Measurements from ENCODE around the gene RPS13.
"Not testable (repeated sequence)": the region's sequence is repeated elsewhere in the genome, so short reads cannot be mapped to it uniquely, and the experiment has no call there.

The RPS13 gene

GRCh38 chr11:17102462-17102861 is 25.0 kb upstream of the RPS13 start:
- no peak overlapping the region for H3K4me3 ChIP-seq (ENCODE audit: low read depth, low read length)
- TF ChIP-seq POLR2A (IDR thresholded peaks at IDR 0.05; ENCODE audit: extremely low read depth, insufficient read length) (no peak), MAX (IDR thresholded peaks at IDR 0.05; ENCODE audit: low read depth, low read length) (no peak), MYC (IDR thresholded peaks at IDR 0.05; ENCODE audit: low read depth, low read length) (no peak)
- TF ChIP-seq, protein P1, sequence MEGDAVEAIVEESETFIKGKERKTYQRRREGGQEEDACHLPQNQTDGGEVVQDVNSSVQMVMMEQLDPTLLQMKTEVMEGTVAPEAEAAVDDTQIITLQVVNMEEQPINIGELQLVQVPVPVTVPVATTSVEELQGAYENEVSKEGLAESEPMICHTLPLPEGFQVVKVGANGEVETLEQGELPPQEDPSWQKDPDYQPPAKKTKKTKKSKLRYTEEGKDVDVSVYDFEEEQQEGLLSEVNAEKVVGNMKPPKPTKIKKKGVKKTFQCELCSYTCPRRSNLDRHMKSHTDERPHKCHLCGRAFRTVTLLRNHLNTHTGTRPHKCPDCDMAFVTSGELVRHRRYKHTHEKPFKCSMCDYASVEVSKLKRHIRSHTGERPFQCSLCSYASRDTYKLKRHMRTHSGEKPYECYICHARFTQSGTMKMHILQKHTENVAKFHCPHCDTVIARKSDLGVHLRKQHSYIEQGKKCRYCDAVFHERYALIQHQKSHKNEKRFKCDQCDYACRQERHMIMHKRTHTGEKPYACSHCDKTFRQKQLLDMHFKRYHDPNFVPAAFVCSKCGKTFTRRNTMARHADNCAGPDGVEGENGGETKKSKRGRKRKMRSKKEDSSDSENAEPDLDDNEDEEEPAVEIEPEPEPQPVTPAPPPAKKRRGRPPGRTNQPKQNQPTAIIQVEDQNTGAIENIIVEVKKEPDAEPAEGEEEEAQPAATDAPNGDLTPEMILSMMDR (IDR thresholded peaks at IDR 0.05; ENCODE audit: low read depth, low read length): no peak
- DNase-seq (ENCODE audit: low read depth): no peak

- TF ChIP-seq MAX (IDR thresholded peaks at IDR 0.05; ENCODE audit: low read depth, low read length): no peak
- TF ChIP-seq, protein P1 (IDR thresholded peaks at IDR 0.05; ENCODE audit: low read depth, low read length): no peak
- TF ChIP-seq MYC (IDR thresholded peaks at IDR 0.05; ENCODE audit: low read depth, low read length): no peak
- no peak for TF ChIP-seq POLR2A (IDR thresholded peaks at IDR 0.05; ENCODE audit: extremely low read depth, insufficient read length)
- DNase-seq (ENCODE audit: low read depth): no peak
- no peak overlapping the region for H3K4me3 ChIP-seq (ENCODE audit: low read depth, low read length)
Observed at GRCh38 chr11:17098658-17099057, 21.2 kb upstream of the RPS13 start.

DNA sequence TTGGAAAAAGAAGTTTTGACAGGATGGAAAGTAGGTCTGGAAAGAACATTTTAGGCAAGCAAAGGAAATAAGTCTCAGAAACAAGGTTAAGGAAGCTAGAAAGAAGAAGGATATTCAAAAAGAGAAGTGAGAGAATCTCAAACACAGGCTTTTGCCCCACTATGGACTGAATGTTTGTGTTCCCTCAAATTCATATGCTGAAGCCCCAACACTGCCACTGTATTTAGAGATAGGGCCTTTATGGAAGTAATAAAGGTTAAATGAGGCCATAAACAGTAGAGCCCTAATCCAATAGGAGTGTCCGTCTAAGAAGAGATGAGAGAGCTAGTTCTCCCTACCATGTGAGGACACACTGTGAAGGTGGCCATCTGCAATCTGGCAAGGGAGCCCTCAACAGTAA is 20.6 kb upstream of the RPS13 start:
- TF ChIP-seq MYC (IDR thresholded peaks at IDR 0.05; ENCODE audit: low read depth, low read length) (no peak), MAX (IDR thresholded peaks at IDR 0.05; ENCODE audit: low read depth, low read length) (no peak), POLR2A (IDR thresholded peaks at IDR 0.05; ENCODE audit: extremely low read depth, insufficient read length) (no peak)
- TF ChIP-seq, protein P1 (IDR thresholded peaks at IDR 0.05; ENCODE audit: low read depth, low read length): no peak
- DNase-seq (ENCODE audit: low read depth): no peak
- H3K4me3 ChIP-seq (ENCODE audit: low read depth, low read length): no peak overlapping the region

DNA sequence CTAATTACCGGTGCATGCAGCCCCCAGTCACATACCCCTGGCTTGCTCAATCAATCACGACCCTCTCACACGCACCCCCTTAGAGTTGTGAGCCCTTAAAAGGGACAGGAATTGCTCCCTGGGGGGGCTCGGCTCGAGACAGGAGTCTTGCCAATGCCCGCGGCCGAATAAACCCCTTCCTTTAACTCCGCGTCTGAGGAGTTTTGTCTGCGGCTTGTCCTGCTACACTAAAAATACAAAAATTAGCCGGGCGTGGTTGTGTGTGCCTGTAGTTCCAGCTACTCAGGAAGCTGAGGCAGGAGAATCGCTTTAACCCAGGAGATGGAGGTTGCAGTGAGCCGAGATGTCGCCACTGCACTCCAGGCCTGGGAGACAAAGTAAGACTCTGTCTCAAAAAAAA is 8.5 kb upstream of the RPS13 start:
- not testable (repeated sequence) for H3K4me3 ChIP-seq (ENCODE audit: low read depth, low read length); DNase-seq (ENCODE audit: low read depth)

DNA sequence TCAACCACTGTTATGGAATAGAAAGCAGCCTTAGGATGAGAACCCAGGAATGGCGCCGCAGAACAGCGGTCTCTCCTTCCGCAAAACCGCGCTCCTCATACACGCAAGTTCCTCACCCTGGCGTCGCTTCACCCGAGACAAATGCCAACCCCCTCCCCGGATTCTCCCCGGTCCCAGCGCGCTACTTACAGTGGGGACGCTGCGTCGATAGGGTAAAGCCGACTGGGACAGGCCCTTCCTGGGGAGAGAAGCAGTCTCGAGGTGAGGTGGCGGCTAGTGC is 287 bp downstream of the RPS13 start:
- TF ChIP-seq MYC (IDR thresholded peaks at IDR 0.05; ENCODE audit: low read depth, low read length) (no peak), MAX (IDR thresholded peaks at IDR 0.05; ENCODE audit: low read depth, low read length) (no peak), POLR2A (IDR thresholded peaks at IDR 0.05; ENCODE audit: extremely low read depth, insufficient read length) (no peak)
- TF ChIP-seq, protein P1 (IDR thresholded peaks at IDR 0.05; ENCODE audit: low read depth, low read length): no peak
- peak overlapping the region; percentile 100 for H3K4me3 ChIP-seq (ENCODE audit: low read depth, low read length)
- no peak for DNase-seq (ENCODE audit: low read depth)

DNA sequence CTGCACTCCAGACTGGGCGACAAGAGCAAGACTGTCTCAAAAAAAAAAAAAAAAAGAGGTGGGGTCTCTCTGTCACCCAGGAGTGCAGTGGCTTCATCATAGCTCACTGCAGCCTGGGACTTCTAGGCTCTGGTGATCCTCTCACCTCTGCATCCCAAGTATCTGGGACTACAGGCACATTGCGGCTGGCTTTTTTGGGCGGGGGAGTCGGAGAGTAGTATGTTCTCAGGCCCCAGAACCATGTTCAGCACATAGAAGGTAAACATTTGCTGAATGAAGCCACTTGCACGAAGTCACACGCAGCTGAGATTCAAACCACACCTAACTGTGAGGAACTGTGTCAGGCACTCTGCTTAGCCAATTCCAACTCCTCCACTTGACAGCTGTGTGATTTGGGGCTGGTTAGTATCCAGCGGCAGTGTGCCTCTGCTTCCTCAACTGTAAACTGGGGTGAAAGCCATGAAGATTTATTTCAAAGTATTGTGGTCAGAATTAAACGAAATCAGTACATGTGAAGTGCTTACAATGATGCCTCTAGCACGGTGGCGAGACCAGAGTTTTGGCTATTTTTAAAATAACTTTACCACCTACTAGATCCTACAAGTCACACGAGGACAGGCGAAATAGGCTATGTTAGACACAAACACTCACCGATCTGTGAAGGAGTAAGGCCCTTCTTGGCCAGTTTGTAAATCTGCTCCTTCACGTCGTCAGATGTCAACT is 789 bp downstream of the RPS13 start:
- peak; percentile 32 for DNase-seq (ENCODE audit: low read depth)
- no peak for TF ChIP-seq MAX (IDR thresholded peaks at IDR 0.05; ENCODE audit: low read depth, low read length)
- TF ChIP-seq, protein P1 (IDR thresholded peaks at IDR 0.05; ENCODE audit: low read depth, low read length): no peak
- no peak for TF ChIP-seq MYC (IDR thresholded peaks at IDR 0.05; ENCODE audit: low read depth, low read length)
- no peak for TF ChIP-seq POLR2A (IDR thresholded peaks at IDR 0.05; ENCODE audit: extremely low read depth, insufficient read length)
- H3K4me3 ChIP-seq (ENCODE audit: low read depth, low read length): peak overlapping the region; percentile 100

All from NB4 (cell line).